ENCODE data around the gene RIBC2.

GRCh38 chr22:45413368-45414211 lies at the start of gene RIBC2, which contains the start of gene SMC1B:
- TF ChIP-seq, protein P1, sequence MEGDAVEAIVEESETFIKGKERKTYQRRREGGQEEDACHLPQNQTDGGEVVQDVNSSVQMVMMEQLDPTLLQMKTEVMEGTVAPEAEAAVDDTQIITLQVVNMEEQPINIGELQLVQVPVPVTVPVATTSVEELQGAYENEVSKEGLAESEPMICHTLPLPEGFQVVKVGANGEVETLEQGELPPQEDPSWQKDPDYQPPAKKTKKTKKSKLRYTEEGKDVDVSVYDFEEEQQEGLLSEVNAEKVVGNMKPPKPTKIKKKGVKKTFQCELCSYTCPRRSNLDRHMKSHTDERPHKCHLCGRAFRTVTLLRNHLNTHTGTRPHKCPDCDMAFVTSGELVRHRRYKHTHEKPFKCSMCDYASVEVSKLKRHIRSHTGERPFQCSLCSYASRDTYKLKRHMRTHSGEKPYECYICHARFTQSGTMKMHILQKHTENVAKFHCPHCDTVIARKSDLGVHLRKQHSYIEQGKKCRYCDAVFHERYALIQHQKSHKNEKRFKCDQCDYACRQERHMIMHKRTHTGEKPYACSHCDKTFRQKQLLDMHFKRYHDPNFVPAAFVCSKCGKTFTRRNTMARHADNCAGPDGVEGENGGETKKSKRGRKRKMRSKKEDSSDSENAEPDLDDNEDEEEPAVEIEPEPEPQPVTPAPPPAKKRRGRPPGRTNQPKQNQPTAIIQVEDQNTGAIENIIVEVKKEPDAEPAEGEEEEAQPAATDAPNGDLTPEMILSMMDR (IDR thresholded peaks at IDR 0.05; ENCODE audit: low read length), result no peak
- TF ChIP-seq EZH2 (optimal IDR thresholded peaks at IDR 0.05; ENCODE audit: low read depth, low read length) (no peak), EZH2phosphoT487 (IDR thresholded peaks at IDR 0.05; ENCODE audit: low read length) (no peak)
